HFF-Myc (cell line): ENCODE measurements around the gene CTNNA2.

Source experiments
- DNase-seq: peaks from one replicate; pipeline ENCODE4 v3.0.0-alpha.2; 2011; ENCODE audit warnings: low read depth; ENCODE audit errors: extremely low read depth
- H3K4me3 ChIP-seq: replicated peaks from 2 replicates; pipeline ENCODE4 v1.5.1; 2011; ENCODE audit warnings: low read depth, mild to moderate bottlenecking, control low read depth, low read length
- CTCF ChIP-seq: IDR thresholded peaks from 2 replicates; pipeline ENCODE4 v1.5.1; 2012; ENCODE audit warnings: mild to moderate bottlenecking, low read depth, low read length, control low read depth; ENCODE audit errors: missing control alignments

The CTNNA2 gene

DNA sequence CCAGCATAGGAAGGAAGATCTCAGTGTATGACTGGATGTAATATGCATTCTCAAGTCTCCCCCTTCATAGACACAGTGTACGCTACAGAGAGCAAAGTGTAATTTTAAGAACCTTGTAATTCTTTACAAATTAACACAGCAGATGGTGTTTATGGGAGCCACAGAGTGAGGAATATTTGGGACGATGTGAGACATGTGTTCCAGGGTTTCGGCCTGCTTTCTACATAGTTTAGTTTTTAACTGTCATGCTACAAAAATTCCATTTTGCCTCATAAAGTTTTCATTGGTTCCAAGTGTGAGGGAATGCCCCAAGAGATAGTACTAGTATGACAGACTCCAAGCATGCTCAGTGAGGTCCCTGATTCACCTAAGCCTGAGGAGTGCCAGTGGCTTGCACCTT is 867.9 kb downstream of the CTNNA2 start:
- H3K4me3 ChIP-seq = no peak overlapping the region
- DNase-seq = no peak

DNA sequence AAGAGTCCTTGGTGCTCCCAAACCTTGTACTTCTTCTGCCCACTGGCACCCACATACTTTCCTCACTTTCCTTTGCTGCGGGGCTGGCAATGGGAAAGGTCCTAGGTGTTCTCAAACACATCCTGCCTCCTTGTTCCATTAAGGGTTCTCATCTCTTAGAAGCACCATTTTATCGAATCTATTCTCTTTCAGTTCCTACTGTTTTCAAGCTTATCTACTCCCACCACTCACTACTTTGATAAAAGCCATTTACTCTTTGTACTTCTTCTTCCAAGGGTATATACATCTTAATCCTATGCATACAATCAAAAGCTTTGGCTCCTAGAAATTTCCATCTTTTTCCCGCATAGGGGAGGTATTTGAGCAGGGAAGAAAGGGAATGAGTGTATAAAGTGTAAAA is 868.8 kb downstream of the CTNNA2 start:
- no peak for TF ChIP-seq CTCF
- DNase-seq = no peak
- H3K4me3 ChIP-seq = no peak overlapping the region

More for the DNA sequence above, 867.9 kb downstream of the CTNNA2 start:
- TF ChIP-seq CTCF = no peak

DNA sequence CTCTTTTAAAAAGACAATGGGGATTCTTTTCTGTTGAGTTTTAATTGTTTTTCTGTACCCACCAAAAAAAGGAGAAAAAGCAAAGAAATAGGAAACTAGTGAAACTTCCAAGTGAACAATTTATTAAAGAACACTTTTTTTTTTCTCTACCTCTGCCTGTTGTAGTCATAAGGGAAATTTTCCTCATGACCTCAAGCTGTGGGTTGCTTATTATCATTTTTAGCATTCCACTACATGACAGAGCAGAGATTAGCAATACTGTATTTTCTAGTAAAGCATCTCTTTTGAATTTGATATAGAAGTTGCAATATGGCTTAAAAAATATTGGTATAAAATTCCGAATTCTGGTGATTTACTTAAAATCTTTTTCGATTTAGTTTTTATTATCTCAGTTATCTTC is 879.6 kb downstream of the CTNNA2 start:
- no peak overlapping the region for H3K4me3 ChIP-seq
- no peak for DNase-seq
- no peak for TF ChIP-seq CTCF

DNA sequence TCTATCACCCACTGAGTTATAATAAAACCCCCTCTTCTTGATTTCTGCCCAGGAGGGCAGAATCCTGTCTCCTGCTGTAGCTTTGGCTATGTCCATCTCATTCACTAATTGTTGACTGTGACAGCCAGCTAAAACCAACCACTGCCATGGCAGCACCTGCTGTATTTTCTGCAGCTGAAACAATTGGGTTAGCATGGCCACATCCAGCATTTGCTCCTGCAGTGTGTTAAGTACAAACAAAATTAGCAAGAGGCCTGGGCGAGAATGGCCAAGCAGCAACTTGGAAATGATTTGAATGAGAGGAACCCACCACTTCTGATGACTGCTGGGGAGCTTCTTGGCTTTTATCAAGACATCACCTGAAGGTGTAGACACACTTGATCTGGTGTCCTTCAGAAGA is 881.1 kb downstream of the CTNNA2 start:
- no peak overlapping the region for H3K4me3 ChIP-seq
- no peak for DNase-seq
- no peak for TF ChIP-seq CTCF

DNA sequence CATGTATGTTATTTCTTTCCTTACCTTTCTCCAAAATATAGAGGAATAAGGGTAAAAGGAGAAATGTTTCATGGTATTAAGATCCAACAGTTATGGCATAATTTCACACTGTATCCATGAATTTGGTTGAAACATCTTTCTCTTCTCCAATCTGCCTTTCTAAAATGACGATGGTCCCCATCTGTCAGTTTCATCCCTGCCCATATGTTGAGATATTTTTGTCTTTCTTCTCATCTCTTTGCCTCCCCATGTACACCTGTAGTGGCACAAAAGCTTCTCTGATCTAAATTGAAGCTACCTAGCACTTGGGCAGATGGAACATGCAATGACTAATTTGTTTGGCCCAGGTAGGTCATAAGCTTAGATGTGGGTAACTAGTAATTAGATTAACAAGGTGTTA is 882.4 kb downstream of the CTNNA2 start:
- H3K4me3 ChIP-seq = no peak overlapping the region
- DNase-seq = no peak
- no peak for TF ChIP-seq CTCF

GRCh38 chr2:80396276-80396675 is 883.4 kb downstream of the CTNNA2 start:
- TF ChIP-seq CTCF = no peak
- no peak overlapping the region for H3K4me3 ChIP-seq
- DNase-seq = no peak

DNA sequence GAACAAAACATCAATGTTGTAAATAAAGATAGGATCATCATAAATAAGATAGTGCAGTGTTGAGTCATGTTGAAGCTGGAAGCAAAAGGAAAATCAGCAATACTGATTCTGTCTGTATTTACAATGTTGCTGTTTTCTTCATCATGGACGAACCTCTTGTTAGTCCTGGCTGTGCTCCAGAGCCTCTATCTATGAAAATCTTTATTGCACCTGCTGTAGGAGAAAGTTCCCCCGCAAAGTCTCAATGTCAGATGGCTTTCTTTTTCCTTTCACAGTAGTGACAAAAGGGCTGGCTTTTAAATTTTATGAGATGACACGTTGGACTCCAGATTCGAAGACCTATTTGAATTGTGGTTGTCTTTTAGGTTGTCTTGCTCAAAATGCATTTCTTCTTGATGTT is 890.2 kb downstream of the CTNNA2 start:
- H3K4me3 ChIP-seq = no peak overlapping the region
- TF ChIP-seq CTCF = no peak
- DNase-seq = no peak
